EL (cell line): ENCODE measurements around the gene ABCA2.

ENCODE experiments used
- DNase-seq: peaks from one replicate; pipeline ENCODE4 v3.0.0-alpha.2; 2016

Gene ABCA2, protein sequence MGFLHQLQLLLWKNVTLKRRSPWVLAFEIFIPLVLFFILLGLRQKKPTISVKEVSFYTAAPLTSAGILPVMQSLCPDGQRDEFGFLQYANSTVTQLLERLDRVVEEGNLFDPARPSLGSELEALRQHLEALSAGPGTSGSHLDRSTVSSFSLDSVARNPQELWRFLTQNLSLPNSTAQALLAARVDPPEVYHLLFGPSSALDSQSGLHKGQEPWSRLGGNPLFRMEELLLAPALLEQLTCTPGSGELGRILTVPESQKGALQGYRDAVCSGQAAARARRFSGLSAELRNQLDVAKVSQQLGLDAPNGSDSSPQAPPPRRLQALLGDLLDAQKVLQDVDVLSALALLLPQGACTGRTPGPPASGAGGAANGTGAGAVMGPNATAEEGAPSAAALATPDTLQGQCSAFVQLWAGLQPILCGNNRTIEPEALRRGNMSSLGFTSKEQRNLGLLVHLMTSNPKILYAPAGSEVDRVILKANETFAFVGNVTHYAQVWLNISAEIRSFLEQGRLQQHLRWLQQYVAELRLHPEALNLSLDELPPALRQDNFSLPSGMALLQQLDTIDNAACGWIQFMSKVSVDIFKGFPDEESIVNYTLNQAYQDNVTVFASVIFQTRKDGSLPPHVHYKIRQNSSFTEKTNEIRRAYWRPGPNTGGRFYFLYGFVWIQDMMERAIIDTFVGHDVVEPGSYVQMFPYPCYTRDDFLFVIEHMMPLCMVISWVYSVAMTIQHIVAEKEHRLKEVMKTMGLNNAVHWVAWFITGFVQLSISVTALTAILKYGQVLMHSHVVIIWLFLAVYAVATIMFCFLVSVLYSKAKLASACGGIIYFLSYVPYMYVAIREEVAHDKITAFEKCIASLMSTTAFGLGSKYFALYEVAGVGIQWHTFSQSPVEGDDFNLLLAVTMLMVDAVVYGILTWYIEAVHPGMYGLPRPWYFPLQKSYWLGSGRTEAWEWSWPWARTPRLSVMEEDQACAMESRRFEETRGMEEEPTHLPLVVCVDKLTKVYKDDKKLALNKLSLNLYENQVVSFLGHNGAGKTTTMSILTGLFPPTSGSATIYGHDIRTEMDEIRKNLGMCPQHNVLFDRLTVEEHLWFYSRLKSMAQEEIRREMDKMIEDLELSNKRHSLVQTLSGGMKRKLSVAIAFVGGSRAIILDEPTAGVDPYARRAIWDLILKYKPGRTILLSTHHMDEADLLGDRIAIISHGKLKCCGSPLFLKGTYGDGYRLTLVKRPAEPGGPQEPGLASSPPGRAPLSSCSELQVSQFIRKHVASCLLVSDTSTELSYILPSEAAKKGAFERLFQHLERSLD (N-terminal part only)

DNA sequence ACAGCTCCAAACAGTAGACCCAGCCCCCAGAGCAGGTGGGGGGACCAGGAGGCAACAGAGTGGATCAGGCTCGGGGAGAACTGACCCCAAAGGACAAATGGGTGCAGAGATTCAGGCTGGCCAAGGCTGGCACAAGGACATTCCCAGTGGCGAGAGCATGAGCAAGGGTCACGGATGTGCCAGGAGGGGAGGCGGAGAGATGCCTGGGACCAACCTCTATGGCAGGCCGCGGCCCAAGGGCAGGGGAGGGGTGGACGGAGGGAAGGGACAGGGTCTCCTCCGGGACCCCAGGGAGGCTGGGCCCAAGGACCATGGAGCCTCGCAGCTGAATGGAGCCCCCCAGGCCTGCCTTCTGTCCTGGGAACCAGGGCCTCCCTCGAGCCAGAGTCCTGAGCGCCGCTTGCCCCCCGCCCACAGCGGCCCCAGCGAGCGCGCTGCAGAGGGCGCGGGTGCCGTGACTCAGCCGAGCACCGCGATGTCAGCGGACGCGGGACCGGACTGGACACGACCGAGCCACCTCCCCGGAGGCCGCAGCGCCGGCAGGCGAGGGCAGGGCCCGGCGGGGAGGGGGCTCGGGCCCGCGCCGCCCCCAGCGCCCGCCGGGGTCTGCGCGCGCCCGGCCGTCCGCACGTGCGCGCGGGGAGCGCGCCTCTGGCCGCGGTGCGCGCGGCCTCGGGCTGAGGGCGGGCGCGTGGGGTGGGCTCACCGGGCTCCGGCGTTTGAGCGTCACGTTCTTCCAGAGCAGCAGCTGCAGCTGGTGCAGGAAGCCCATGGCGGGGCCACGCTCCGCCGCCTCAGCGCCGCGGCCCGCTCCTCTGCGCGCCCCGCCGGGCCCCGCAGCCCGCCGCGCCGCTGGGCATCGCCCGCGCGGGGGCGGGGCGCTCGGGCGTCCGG lies at the start of gene ABCA2:
Gene ABCA2, minus strand, starts transcription at position 869 of the 894 bp plus-strand sequence. Its CDS starts 97 bp downstream, at position 772.
- peak; percentile 36 for DNase-seq

DNA sequence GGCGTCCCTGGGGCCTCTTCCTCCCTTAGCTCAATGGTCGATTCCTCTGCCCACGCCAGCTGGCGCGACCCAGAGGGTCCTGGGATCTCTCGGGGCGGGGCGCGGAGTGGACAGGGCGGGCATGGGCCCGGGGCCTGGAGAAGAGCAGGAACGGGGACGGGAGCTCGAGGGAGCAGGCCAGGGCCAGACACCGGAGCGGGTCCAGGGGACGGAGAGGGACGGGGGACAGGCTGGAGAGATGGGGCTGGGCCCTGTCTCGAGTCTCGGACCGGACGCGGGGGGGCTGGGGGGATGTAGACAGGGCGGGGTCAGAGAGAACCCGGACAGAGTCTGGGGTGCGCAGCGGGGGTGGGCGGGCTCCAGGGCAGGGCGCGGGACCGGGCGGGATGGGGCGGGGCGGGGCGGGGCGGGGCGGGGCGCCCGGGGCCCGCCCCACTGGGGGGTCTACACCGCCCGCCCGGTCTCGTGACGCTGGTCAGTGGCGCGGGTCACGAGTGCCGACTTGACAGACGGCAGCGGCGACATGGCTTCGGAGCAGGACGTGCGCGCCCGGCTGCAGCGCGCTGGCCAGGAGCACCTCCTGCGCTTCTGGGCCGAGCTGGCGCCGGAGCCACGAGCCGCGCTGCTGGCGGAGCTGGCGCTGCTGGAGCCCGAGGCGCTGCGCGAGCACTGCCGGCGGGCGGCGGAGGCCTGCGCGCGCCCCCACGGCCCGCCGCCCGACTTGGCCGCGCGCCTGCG lies 49.1 kb upstream of the ABCA2 start, which contains the start of gene UAP1L1:
Gene UAP1L1, plus strand, starts transcription at position 508 of the 738 bp plus-strand sequence. Its CDS starts 16 bp downstream, at position 524.
- DNase-seq: peak; percentile 66

DNA sequence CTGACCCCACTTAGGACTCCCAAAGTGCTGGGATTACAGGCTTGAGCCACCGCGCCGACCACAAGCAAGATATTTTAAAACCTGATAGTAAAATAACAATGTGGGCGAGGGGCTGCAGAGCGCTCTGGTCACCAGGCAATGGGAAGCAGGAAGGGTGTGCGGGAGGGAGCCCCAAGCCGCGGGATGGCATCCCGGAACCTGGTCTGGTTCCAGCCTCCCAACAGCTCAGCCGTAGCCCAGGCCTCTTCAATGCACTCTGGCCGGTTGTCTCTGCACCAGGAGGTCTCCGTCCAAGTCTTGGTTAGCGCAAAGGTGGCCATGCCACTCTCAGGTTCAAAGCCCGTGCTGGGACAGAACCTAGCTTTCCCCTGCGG lies 48.6 kb upstream of the ABCA2 start:
- DNase-seq: no peak

DNA sequence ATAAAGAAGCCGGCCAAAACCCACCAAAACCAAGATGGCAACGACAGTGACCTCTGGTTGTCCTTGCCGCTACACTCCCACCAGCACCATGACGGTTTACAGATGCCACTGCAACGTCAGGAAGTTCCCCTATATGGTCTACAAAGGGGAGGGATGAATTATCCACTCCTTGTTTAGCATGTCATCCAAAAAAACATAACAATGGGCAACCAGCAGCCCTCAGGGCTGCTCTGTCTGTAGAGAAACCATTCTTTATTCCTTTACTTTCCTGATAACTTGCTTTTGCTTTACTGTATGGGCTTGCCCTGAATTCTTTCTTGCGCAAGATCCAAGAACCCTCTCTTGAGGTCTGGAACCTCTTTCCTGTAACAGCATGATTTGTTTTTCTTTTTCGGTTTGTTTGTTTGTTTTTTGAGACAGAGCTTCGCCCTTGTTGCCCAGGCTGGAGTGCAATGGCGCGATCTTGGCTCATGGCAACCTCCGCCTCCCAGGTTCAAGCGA lies 47.3 kb upstream of the ABCA2 start:
- DNase-seq: no peak

DNA sequence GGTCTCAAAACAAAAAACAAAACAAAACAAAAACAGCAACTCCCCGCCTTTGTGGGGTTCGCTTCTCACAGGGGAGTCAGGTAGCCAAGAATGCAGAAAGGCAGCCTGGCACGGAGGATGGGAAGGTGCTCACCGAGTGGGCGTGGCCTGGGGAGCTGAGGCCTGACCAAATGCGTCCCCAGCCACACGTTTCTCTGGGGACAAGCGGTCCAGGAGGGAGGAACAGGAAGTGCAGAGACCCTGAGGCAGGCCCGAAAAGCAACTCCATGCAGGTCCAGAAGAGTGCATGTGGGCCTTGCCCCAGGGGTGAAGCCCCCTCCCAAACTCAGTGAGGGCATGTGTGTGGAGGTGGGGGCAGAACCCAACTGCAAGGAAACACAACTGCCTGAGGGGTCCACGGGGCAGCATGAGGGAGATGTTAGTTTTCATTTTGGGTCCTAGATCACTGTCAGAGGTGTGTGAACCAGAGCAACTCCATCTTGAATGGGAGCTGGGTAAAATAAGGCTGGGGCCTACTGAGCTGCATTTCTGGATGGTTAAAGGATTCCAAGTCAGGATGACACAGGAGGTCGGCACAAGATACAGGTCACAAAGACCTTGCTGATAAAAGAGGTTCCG lies 46.7 kb upstream of the ABCA2 start:
- no peak for DNase-seq

DNA sequence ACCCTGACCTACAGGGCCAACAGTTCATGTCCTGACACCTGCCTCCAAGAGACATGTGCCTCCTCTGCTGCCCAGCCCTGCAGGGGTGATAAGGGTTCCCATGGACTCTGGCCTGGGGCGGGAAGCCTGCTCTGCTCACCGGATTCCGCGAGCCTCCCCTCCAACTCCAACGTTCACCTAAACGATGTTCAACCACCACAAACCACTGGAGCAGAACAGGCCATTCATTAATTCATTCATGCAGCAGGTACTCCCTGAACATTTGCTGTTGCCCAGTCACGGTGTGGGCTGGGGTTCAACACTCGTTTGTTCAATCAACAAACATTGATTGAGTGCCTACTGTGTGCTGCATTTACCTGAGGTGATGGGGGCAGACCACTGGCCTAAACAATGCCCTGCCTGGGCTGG lies 46.0 kb upstream of the ABCA2 start:
- DNase-seq: no peak

DNA sequence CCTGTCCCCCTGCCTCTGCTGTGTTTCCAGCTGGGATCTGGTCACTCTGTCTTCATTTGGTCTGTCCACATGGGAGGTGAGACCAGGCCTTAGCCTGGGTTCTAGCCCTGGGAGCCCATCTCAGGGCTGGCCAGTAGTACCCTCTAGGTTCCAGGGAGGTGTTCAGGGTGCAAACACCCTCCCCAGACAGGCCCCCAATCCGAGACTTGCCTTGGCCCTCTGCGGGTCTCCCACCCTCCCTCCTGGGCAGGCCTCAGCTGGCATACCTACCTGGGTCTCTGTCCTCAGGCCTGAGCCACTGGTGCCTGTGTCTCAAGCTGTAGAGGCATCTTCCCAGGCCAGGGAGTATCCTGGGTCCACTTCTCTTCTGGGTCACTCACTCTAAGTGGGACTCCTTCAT lies 43.2 kb upstream of the ABCA2 start:
- no peak for DNase-seq

DNA sequence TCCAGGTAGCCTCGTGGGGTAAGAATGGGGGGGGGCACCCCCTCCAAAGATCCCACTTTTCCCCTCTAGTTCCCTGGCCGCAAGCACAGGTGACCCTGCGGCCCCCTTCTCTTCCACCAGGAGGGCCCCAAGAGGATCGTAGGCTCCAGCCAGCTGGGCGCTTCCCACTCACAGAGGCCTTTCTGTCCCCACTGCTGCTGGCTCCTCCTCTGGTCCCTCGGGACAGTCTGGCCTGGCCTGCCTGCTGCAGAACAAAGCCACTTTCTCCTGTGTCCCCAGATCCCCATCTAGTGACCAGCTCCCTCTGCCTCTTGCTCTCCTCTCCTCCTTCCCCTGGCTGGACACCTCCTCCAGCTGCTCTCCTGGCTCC lies 42.9 kb upstream of the ABCA2 start:
- no peak for DNase-seq

DNA sequence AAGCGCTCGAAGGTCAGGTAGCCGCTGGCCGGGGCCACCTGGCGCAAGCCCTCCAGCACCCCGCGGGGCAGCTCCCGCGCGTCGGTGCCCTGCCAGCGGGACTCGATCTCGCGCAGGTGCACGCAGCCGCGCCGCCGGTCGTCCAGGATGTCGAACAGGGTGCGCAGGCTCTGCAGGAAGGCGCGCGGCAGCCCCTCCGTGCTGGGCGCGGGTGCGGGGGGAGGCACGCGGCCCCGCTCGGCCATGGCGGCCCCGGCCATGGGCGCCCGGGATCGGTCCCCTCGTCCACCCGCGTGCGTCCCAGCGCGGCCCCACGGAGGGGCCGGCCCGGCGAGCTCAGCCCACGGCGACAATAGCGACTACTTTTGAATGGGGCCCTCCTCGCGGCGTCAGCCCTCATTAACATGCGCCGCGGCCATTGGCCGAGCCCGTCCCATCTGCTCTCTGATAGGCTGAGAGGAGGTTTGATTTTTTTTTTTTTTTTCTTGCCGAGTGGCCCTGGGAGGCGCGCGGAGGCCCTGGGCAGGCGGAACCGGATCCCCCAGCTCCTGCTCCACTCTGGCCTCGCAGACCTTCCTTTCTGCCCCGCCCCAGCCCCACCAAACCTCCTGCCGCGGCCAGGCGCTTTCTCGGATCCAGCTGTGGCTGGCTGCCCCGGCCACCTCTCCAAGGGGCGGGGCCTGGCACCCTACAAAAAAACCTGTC lies 42.3 kb upstream of the ABCA2 start, which contains the start of gene SAPCD2:
Gene SAPCD2, minus strand, starts transcription at position 357 of the 705 bp plus-strand sequence. Its CDS starts 97 bp downstream, at position 260.
- DNase-seq: peak; percentile 92

DNA sequence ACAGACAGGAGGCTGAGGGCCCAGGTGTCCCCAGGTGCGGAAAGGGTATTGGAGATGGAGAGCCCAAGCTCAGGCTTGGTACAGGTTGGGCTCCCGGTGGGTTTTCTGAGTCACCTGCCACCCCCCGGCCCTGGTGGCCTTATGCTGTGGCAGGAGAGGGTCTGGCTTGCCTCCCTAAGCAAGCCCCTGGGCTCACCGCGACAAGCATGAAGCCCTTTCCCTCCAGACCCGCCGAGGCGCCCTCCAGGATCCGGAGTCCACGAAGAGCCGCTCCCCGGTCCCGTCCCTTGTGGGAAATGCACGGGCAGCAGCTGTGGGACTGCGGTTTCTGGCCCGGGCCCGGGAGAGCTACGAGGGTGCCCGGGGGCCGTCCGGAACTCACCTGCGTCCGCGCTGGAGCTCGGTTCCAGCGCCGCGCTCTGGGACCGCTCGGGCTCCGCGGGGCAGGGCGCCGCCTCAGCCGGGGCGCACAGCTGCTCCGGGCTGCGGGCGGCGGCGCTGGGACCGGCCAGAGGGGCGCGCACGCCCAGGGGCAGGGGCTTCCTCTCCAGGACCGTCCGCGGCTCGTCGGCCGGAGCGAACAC lies 41.6 kb upstream of the ABCA2 start:
- DNase-seq: no peak

DNA sequence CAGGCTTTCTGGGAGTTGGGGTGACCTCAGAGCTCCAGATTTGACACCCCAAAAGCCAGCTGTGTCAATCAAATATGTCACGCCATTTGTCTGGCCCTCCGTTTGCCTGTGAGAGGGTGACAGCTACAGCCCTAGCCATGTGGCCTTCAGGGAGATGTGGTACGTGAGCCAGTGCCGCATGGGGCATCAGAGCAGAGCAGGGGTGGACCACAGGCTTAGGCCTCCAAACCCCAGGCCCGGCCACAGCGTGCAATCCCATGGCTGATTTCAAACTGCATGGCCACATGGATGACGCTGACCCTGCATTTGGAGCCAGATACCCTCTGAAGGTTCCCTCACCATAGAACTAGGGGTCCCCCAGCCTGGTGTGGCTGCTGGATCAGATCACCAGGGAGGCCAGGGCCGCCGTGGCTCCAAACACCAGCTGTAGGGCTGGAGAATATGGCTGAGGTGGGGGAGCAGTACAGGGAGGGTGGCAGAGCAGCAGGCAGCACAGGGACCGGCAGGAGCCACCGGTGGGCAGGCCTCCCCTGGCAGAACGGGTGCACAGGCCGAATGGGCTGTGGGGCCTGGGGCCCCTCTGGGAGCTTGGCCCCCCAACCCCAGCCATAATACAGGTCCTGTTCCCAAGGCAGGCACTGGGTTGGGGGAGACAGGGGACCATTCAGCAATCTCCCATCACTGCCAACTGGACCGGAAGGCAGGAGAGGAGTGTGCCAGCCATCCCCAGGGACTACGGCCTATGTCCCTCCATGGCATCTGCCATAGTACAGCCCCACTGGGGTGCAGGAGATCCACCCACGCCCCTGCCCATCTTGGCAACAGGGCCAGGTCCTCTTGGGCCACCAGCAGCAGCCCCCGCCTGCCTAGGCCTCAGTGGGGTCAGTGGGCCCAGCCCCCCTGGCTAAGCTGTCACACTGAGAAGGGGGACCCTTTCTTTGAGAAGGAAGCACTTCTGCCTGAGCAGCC lies 40.8 kb upstream of the ABCA2 start:
- DNase-seq: no peak

DNA sequence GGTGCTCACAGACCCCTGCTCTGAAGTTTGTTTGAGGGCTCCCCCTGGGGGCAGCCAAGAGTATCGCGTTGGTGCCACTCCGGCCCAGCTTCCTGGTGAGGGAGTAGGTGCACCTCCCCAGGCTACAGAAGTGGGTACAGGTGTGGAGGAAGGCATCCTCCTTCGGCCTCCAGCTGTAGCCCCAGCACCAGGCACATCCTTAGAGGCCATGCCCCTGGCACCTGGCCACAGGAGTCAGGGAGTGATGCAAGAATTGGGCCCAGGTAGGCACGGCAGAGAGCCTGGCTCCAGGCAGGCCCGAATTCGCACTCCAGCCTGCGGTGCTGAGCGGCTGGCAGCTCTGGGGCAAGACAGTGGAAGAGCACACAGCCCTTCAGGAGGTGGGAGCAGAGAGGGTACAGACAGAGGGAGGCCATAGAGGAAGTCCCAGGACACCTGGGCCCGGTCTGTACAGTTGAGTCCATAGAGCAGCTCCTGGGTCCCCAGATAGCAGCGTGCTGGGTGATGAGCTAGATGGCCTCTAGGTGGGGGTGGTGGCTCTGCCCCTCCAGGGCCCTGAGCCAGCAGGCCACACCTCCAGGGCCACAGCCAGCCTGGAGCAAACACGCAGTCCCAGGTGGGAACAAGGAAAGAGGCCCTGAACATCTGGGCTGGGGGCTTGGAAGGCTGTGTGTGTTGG lies 40.0 kb upstream of the ABCA2 start:
- peak; percentile 75 for DNase-seq

DNA sequence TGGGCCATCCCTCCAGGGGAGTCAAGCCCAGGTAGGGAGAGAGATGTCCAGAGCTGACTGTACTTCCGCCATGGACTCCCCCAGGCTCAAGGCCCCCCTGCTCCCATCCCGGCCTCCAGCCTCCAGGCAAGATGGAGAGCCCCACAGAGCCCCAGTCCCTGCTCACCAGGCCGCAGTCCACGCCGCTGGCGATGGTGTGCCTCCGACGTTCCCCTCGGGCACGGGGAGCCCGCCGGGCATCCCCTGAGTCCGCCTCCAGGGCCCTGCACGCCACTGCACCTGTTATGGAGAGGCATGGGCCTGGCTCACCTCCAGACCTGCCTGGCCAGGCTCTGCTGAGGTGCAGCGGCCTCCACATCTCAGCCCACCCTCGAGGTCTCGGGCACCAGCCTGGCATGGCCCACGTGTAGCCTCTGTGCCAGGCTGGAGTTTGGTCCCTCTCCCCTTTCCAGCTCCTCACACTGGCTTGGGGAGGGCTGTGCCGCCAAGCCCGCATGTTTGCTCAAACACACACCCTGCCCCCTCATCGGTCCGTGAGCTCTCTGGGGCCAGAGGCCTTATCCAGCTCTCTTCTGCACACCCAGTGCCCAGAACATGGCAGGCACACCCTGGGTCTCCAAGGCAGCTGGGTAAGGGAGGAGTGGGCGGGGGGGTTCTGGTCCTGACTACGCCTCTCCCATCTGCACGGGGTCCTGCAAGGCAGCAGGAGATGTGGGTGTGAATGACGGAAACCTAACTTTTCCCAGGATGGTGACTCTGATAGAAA lies 38.2 kb upstream of the ABCA2 start:
- no peak for DNase-seq

DNA sequence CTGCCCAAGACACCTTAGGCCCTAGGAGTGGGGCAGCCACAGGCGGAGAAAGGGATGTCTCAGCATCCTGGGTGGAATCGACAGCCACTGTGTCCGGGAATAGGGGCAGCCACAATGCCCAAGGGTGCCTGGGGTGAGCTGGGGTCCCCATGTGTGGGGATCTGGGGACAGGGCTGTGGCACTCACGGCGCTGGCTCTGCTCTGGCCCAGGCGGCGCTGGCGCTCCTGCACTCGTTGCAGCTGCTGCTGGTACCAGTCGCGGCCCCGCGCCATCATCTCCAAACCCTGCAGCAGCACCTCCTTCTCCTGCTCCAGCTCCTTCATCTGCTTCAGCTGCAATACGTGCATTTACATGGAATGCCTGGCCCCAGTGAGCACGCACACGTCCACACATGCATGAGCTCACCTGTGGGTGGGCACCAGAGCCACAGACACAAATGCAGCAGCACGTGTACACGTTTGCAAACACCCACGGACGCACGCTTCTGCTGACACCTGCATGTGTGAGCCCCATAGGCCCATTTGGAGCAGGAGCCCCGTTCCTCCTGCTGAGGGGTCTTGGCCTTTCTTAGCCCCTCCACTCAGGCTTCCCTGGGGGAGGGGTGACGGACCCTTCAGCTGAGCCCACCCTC lies 37.4 kb upstream of the ABCA2 start:
- no peak for DNase-seq

DNA sequence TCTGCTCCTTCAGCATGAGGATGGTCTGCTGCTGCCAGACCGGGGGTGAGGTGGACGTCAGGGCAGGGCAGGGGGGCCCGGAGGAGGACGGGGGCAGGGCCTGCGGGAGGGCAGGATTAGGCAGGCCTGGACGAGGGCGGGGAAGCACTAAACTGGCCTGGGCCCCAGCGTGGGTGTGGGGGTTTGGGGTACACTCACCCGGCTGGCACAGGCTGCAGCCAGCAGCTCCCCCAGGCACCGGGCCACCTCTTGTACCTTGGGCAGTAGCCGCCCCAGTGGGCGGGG lies 36.8 kb upstream of the ABCA2 start:
- DNase-seq: no peak
